ENCODE measurements around the gene SPSB2.
"Not testable (repeated sequence)": the region's sequence is repeated elsewhere in the genome, so short reads cannot be mapped to it uniquely, and the experiment has no call there.

SPSB2 gene

GRCh38 chr12:6915789-6916285, 42.7 kb upstream of the SPSB2 start:
- no peak for DNase-seq (ENCODE audit: low spot score)

GRCh38 chr12:6914947-6915788, 42.1 kb upstream of the SPSB2 start:
- no peak for TF ChIP-seq CTCF (IDR thresholded peaks at IDR 0.05; ENCODE audit: extremely low read depth, missing control alignments)
- peak; percentile 58 for DNase-seq (ENCODE audit: low spot score)

More at GRCh38 chr12:6915789-6916285, 42.7 kb upstream of the SPSB2 start:
- no peak for TF ChIP-seq CTCF (IDR thresholded peaks at IDR 0.05; ENCODE audit: extremely low read depth, missing control alignments)

- TF ChIP-seq CTCF (IDR thresholded peaks at IDR 0.05; ENCODE audit: extremely low read depth, missing control alignments) = no peak
- peak; percentile 92 for DNase-seq (ENCODE audit: low spot score)
These were observed 41.3 kb upstream of the SPSB2 start, which contains the start of gene ENO2 for GRCh38 chr12:6914246-6914946. ENO2 (plus strand) TSS chr12:6914580; CDS start chr12:6915833, 1,253 bp downstream.

GRCh38 chr12:6912164-6912935, 39.2 kb upstream of the SPSB2 start:
- DNase-seq (ENCODE audit: low spot score) = no peak
- no peak for TF ChIP-seq CTCF (IDR thresholded peaks at IDR 0.05; ENCODE audit: extremely low read depth, missing control alignments)

- no peak for TF ChIP-seq CTCF (IDR thresholded peaks at IDR 0.05; ENCODE audit: extremely low read depth, missing control alignments)
- DNase-seq (ENCODE audit: low spot score) = no peak
These were observed 36.5 kb upstream of the SPSB2 start for GRCh38 chr12:6909421-6910145.

- not testable (repeated sequence) for DNase-seq (ENCODE audit: low spot score)
These were observed 35.0 kb upstream of the SPSB2 start for GRCh38 chr12:6908141-6908540.

GRCh38 chr12:6905414-6906040, 32.4 kb upstream of the SPSB2 start:
- no peak for TF ChIP-seq CTCF (IDR thresholded peaks at IDR 0.05; ENCODE audit: extremely low read depth, missing control alignments)
- DNase-seq (ENCODE audit: low spot score) = no peak
